ENCODE results near the gene SPATA46.

SPATA46 gene

GRCh38 chr1:162370721-162371120 is 5.9 kb downstream of the SPATA46 start:
- Histone ChIP-seq H3K9me3 (replicated peaks; ENCODE audit: insufficient read depth, low read length) (no peaks in the 10 kb centered on the region), H4K20me1 (ENCODE audit: insufficient read depth, low read length) (no peaks in the 10 kb centered on the region), H3K27me3 (replicated peaks; ENCODE audit: insufficient read depth, low read length) (no peaks in the 10 kb centered on the region), H3K4me1 (ENCODE audit: low read length) (no peaks in the 10 kb centered on the region), H3K9ac (ENCODE audit: low read length) (no peak overlapping the region), H3F3A (ENCODE audit: insufficient read depth, low read length) (no peaks in the 10 kb centered on the region), H3K79me2 (ENCODE audit: low read length) (no peaks in the 10 kb centered on the region), H3K27ac (ENCODE audit: low read length) (no peak overlapping the region), H3K4me3 (ENCODE audit: low read length) (no peak overlapping the region), H3K36me3 (replicated peaks; ENCODE audit: insufficient read depth, low read length) (no peaks in the 10 kb centered on the region), H2AFZ (ENCODE audit: low read length) (no peak overlapping the region), H3K4me2 (ENCODE audit: low read depth, low read length) (no peak overlapping the region), H3K9me2 (replicated peaks; ENCODE audit: insufficient read depth, low read length) (no peaks in the 10 kb centered on the region)
- no peak for DNase-seq
- TF ChIP-seq CTCF (IDR thresholded peaks at IDR 0.05; ENCODE audit: low read length) (no peak), EZH2phosphoT487 (IDR thresholded peaks at IDR 0.05; ENCODE audit: low read length) (no peak), EZH2 (optimal IDR thresholded peaks at IDR 0.05; ENCODE audit: low read depth, low read length) (no peak)

- H3K9me3 ChIP-seq (replicated peaks; ENCODE audit: insufficient read depth, low read length) = no peaks in the 10 kb centered on the region
- no peaks in the 10 kb centered on the region for H4K20me1 ChIP-seq (ENCODE audit: insufficient read depth, low read length)
- no peak overlapping the region for H3K4me3 ChIP-seq (ENCODE audit: low read length)
- H3K27ac ChIP-seq (ENCODE audit: low read length) = no peak overlapping the region
- no peak overlapping the region for H3K9ac ChIP-seq (ENCODE audit: low read length)
- H3K36me3 ChIP-seq (replicated peaks; ENCODE audit: insufficient read depth, low read length) = no peaks in the 10 kb centered on the region
- H3F3A ChIP-seq (ENCODE audit: insufficient read depth, low read length) = no peaks in the 10 kb centered on the region
- H3K79me2 ChIP-seq (ENCODE audit: low read length) = no peaks in the 10 kb centered on the region
- H3K4me1 ChIP-seq (ENCODE audit: low read length) = no peaks in the 10 kb centered on the region
- H3K4me2 ChIP-seq (ENCODE audit: low read depth, low read length) = no peak overlapping the region
- TF ChIP-seq EZH2 (optimal IDR thresholded peaks at IDR 0.05; ENCODE audit: low read depth, low read length) = no peak
- no peak for TF ChIP-seq CTCF (IDR thresholded peaks at IDR 0.05; ENCODE audit: low read length)
- no peak for TF ChIP-seq EZH2phosphoT487 (IDR thresholded peaks at IDR 0.05; ENCODE audit: low read length)
- no peak overlapping the region for H2AFZ ChIP-seq (ENCODE audit: low read length)
- no peaks in the 10 kb centered on the region for H3K9me2 ChIP-seq (replicated peaks; ENCODE audit: insufficient read depth, low read length)
- no peak for DNase-seq
- no peaks in the 10 kb centered on the region for H3K27me3 ChIP-seq (replicated peaks; ENCODE audit: insufficient read depth, low read length)
Measured at GRCh38 chr1:162370161-162370560, 6.5 kb downstream of the SPATA46 start.

- H3K79me2 ChIP-seq (ENCODE audit: low read length) = no peaks in the 10 kb centered on the region
- H3K27ac ChIP-seq (ENCODE audit: low read length) = no peak overlapping the region
- DNase-seq = no peak
- H3K9me2 ChIP-seq (replicated peaks; ENCODE audit: insufficient read depth, low read length) = no peaks in the 10 kb centered on the region
- no peaks in the 10 kb centered on the region for H4K20me1 ChIP-seq (ENCODE audit: insufficient read depth, low read length)
- H3K4me3 ChIP-seq (ENCODE audit: low read length) = no peak overlapping the region
- TF ChIP-seq CTCF (IDR thresholded peaks at IDR 0.05; ENCODE audit: low read length) (no peak), EZH2 (optimal IDR thresholded peaks at IDR 0.05; ENCODE audit: low read depth, low read length) (no peak), EZH2phosphoT487 (IDR thresholded peaks at IDR 0.05; ENCODE audit: low read length) (no peak)
- no peaks in the 10 kb centered on the region for H3K4me1 ChIP-seq (ENCODE audit: low read length)
- no peak overlapping the region for H3K4me2 ChIP-seq (ENCODE audit: low read depth, low read length)
- no peaks in the 10 kb centered on the region for H3K27me3 ChIP-seq (replicated peaks; ENCODE audit: insufficient read depth, low read length)
- no peaks in the 10 kb centered on the region for H3K36me3 ChIP-seq (replicated peaks; ENCODE audit: insufficient read depth, low read length)
- H3K9ac ChIP-seq (ENCODE audit: low read length) = no peak overlapping the region
- no peaks in the 10 kb centered on the region for H3K9me3 ChIP-seq (replicated peaks; ENCODE audit: insufficient read depth, low read length)
- H2AFZ ChIP-seq (ENCODE audit: low read length) = no peak overlapping the region
- no peaks in the 10 kb centered on the region for H3F3A ChIP-seq (ENCODE audit: insufficient read depth, low read length)
Measured at GRCh38 chr1:162369571-162369970, 7.1 kb downstream of the SPATA46 start.

All from MM.1S (cell line).